Mesodermal cell (in vitro differentiated cells): Measurements from ENCODE around the gene MYO1D.

Source experiments
- H3K27ac ChIP-seq: 2 replicates; pipeline ENCODE4 v1.7.0; 2013; ENCODE audit warnings: mild to moderate bottlenecking, low read depth, low read length, moderate library complexity; ENCODE audit not compliant: severe bottlenecking
- H3K36me3 ChIP-seq: 2 replicates; pipeline ENCODE4 v1.7.1; 2013; ENCODE audit warnings: mild to moderate bottlenecking, low read length, moderate library complexity; ENCODE audit not compliant: control insufficient read depth, insufficient read depth
- H3K4me1 ChIP-seq: one replicate; pipeline ENCODE4 v1.7.1; 2013; ENCODE audit warnings: mild to moderate bottlenecking, low read length; ENCODE audit not compliant: insufficient read depth, control insufficient read depth, poor library complexity, severe bottlenecking
- H3K4me3 ChIP-seq: 2 replicates; pipeline ENCODE4 v1.7.0; 2013; ENCODE audit warnings: low read length, control low read depth, mild to moderate bottlenecking; ENCODE audit not compliant: insufficient read depth, poor library complexity, severe bottlenecking; ENCODE audit errors: extremely low read depth
- H3K9me3 ChIP-seq: 2 replicates; pipeline ENCODE4 v1.7.1; 2013; ENCODE audit warnings: mild to moderate bottlenecking, low read length, moderate library complexity; ENCODE audit not compliant: control insufficient read depth
- WGBS, 2 experiments: methylation state at CpG; one replicate each; pipeline ENCODE4 v1.1.5; 2013; ENCODE audit warnings: missing lambda C conversion rate in 2 of 2; ENCODE audit not compliant: insufficient coverage in 2 of 2; 5-methylcytosine and 5-hydroxymethylcytosine counted together

The MYO1D gene

GRCh38 chr17:32875230-32875917, 1.6 kb downstream of the MYO1D start:
- Histone ChIP-seq H3K4me1 (peaks cover 10% of the 10 kb centered on the region), H3K4me3 (peak overlapping the region; percentile 73), H3K9me3 (no peaks in the 10 kb centered on the region), H3K36me3 (no peaks in the 10 kb centered on the region), H3K27ac (no peak overlapping the region)
- 90% methylated on average over 2 of the region's 2 CpGs; no CpG with 5 or more reads in 1 of the 2 experiments for WGBS, 2 experiments

DNA sequence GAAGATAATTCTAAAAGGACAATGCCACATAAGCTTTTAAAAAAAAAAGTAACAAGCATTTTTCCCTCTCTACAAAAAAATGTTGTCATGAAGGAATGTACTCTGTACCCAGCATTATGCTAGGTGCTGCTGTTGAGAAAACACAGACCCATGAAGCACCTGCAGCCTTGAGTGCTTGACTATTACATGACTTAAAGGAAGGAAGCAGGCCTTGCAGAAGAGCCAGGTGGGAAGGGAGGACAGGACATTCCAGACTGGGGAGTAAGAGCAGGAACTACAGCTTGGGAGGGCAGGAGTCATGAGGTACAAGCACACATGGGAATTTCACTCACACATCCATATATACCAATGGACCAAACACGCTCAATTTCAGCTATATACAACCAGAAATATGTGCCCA, 3.8 kb downstream of the MYO1D start:
- Histone ChIP-seq H3K36me3 (no peaks in the 10 kb centered on the region), H3K4me3 (no peak overlapping the region), H3K9me3 (no peaks in the 10 kb centered on the region), H3K4me1 (peaks cover 21% of the 10 kb centered on the region), H3K27ac (no peak overlapping the region)
- WGBS, 2 experiments, result 80% methylated on average over 1 of the region's 1 CpG; no CpG with 5 or more reads in 1 of the 2 experiments

DNA sequence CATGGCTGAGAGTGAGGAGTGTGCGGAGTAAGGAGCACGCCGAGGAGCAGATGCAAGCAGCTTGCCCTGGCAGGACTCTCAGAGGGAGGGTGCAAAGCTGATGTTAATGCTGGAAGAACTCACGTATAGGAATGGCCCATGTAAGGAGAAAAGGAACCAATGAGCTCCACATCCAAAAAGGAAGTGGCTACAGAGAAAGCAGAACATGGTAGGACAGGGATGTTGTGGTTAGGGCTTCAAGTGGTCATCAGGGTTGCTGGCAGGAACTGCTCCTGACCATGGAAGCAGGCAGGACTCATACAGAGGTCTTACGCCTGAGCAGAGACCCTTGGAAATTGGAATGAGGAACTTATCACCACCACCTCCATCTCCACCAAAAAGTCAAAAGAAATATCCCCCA, 5.2 kb downstream of the MYO1D start:
- Histone ChIP-seq H3K36me3 (no peaks in the 10 kb centered on the region), H3K4me3 (no peak overlapping the region)
- 79 to 100% methylated on average over 1 of the region's 5 CpGs for WGBS, 2 experiments

GRCh38 chr17:32870969-32871368, 6.0 kb downstream of the MYO1D start:
- Histone ChIP-seq H3K36me3 (no peaks in the 10 kb centered on the region), H3K9me3 (no peaks in the 10 kb centered on the region), H3K4me1 (peaks cover 18% of the 10 kb centered on the region), H3K4me3 (no peak overlapping the region), H3K27ac (no peak overlapping the region)
- WGBS, 2 experiments, result no CpG with 5 or more reads among the region's 1 CpG

More for the DNA sequence above, 5.2 kb downstream of the MYO1D start:
- Histone ChIP-seq H3K27ac (no peak overlapping the region), H3K9me3 (no peaks in the 10 kb centered on the region), H3K4me1 (peaks cover 18% of the 10 kb centered on the region)

DNA sequence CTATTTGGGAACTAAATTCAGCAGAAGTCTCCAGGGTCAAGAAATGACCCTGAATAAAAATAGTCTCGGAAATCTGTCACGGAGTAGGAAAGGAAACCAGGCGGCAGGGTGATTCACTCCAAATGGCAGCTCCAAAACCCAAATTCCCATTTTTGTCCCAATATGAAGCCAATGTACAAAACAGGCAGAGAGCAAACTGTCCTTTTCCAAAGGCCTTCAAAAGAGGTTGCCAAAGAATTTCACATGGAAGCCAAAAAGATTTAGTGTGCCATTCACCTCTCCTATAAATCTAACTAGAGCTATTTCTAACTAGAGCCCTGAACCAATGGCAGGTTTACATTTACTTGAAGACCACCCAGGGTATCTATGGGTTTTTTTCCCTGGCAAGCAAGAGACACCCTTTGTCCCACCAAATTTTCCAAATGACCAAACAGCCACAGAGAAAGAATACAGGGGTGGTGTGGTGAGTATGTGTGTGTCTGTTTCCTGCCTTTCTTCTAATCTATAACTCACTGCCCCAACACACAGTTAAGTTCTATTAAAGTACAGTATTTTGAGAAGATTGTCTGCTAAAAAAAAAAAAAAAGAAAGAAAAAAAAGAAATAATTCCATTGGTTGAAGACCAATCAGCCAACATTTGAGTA, 6.8 kb downstream of the MYO1D start:
- Histone ChIP-seq H3K4me3 (no peak overlapping the region), H3K9me3 (no peaks in the 10 kb centered on the region), H3K4me1 (peaks cover 18% of the 10 kb centered on the region), H3K36me3 (no peaks in the 10 kb centered on the region), H3K27ac (peak overlapping the region; percentile 11)
- 88 to 95% methylated on average over 3 of the region's 3 CpGs for WGBS, 2 experiments

DNA sequence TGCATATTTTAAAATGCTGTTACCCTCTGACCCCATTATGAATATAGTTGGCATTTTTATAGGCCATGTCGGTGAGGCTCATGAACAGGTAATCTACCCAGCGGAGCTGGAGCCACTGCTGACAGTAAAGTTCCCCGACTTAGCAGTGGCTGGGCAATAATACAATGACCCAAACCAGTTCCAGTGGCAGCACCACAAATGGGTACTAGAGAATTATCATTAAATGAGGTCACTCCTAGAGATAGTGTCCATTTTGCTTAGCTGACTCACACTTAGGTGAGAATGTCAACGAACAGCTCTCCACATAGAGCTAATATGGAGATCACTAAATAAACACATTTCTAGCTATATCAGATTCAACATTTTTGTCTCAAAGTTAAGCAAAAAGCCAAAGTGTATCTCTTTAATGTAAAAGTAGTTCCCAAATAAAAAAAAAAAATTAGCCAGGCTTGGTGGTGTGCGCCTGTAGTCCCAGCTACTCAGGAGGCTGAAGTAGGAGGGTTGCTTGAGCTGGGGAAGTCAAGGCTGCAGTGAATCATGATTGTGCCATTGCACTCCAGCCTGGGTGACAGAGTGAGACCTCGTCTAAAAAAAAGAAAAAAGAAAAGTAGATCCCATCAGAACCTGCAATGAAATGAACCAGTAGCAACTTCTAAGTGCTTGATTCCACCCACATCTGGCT, 7.4 kb downstream of the MYO1D start:
- no peaks in the 10 kb centered on the region for H3K9me3 ChIP-seq
- no peaks in the 10 kb centered on the region for H3K36me3 ChIP-seq
- peaks cover 18% of the 10 kb centered on the region for H3K4me1 ChIP-seq
- H3K27ac ChIP-seq, result no peak overlapping the region
- H3K4me3 ChIP-seq, result no peak overlapping the region
- 95 to 96% methylated on average over 4 to 5 of the region's 6 CpGs for WGBS, 2 experiments

- 78 to 100% methylated on average over 3 to 4 of the region's 4 CpGs for WGBS, 2 experiments
- Histone ChIP-seq H3K4me3 (no peak overlapping the region), H3K4me1 (peaks cover 12% of the 10 kb centered on the region), H3K36me3 (no peaks in the 10 kb centered on the region), H3K9me3 (no peaks in the 10 kb centered on the region), H3K27ac (no peak overlapping the region)
These were observed 11.8 kb downstream of the MYO1D start for GRCh38 chr17:32865141-32865540.

GRCh38 chr17:32863559-32863958, 13.4 kb downstream of the MYO1D start:
- no peak overlapping the region for H3K4me3 ChIP-seq
- WGBS, 2 experiments, result no CpG with 5 or more reads among the region's 1 CpG
- no peaks in the 10 kb centered on the region for H3K36me3 ChIP-seq
- no peak overlapping the region for H3K27ac ChIP-seq
- H3K9me3 ChIP-seq, result no peaks in the 10 kb centered on the region
- H3K4me1 ChIP-seq, result peaks cover 8% of the 10 kb centered on the region

- no peak overlapping the region for H3K27ac ChIP-seq
- WGBS, 2 experiments, result 100% methylated on average over 2 of the region's 2 CpGs; no CpG with 5 or more reads in 1 of the 2 experiments
- no peaks in the 10 kb centered on the region for H3K9me3 ChIP-seq
- H3K36me3 ChIP-seq, result no peaks in the 10 kb centered on the region
- H3K4me1 ChIP-seq, result peaks cover 8% of the 10 kb centered on the region
- no peak overlapping the region for H3K4me3 ChIP-seq
These were observed 14.0 kb downstream of the MYO1D start for GRCh38 chr17:32862940-32863339.

- no peaks in the 10 kb centered on the region for H3K9me3 ChIP-seq
- H3K4me1 ChIP-seq, result peaks cover 8% of the 10 kb centered on the region
- no peak overlapping the region for H3K4me3 ChIP-seq
- 93 to 98% methylated on average over 3 of the region's 4 CpGs for WGBS, 2 experiments
- no peaks in the 10 kb centered on the region for H3K36me3 ChIP-seq
- H3K27ac ChIP-seq, result no peak overlapping the region
These were observed 14.9 kb downstream of the MYO1D start for GRCh38 chr17:32861981-32862380.
